Hepatocyte (in vitro differentiated cells): ENCODE results near the gene SND1. TPM values are rescaled to one million over a fixed set of nuclear protein-coding genes. Genes with fewer than 3 reads are reported as not detected.

Source experiments
- DNase-seq: peaks from one replicate; pipeline ENCODE4 v3.0.0-alpha.2; 2016; ENCODE audit warnings: low spot score
- H2AFZ ChIP-seq: fragments of 200-600 bp; sonication (generic); 2 replicates; pipeline ENCODE4 v1.6.0; 2016; ENCODE audit warnings: antibody characterized with exemption, mild to moderate bottlenecking
- H3K27ac ChIP-seq: fragments of 200-600 bp; sonication (generic); 2 replicates; pipeline ENCODE4 v1.5.1; 2016; ENCODE audit warnings: mild to moderate bottlenecking
- H3K27me3 ChIP-seq: fragments of 200-600 bp; sonication (generic); 2 replicates; pipeline ENCODE4 v1.6.1; 2016
- H3K36me3 ChIP-seq: fragments of 200-600 bp; sonication (generic); replicated peaks from 2 replicates; pipeline ENCODE4 v1.5.1; 2016; ENCODE audit warnings: low read depth; ENCODE audit not compliant: insufficient read depth
- H3K4me1 ChIP-seq: fragments of 200-600 bp; sonication (generic); 2 replicates; pipeline ENCODE4 v1.5.1; 2016; ENCODE audit warnings: mild to moderate bottlenecking, moderate library complexity; ENCODE audit not compliant: insufficient read depth
- H3K4me2 ChIP-seq: fragments of 200-600 bp; sonication (generic); 2 replicates; pipeline ENCODE4 v1.6.0; 2016
- H3K4me3 ChIP-seq: fragments of 200-600 bp; sonication (generic); 2 replicates; pipeline ENCODE4 v1.5.1; 2016; ENCODE audit warnings: mild to moderate bottlenecking
- H3K79me2 ChIP-seq: fragments of 200-600 bp; sonication (generic); 2 replicates; pipeline ENCODE4 v1.6.0; 2017; ENCODE audit warnings: mild to moderate bottlenecking
- H3K9me2 ChIP-seq: fragments of 200-600 bp; sonication (generic); replicated peaks from 2 replicates; pipeline ENCODE4 v1.6.0; 2017; ENCODE audit warnings: mild to moderate bottlenecking; ENCODE audit not compliant: insufficient read depth
- H3K9me3 ChIP-seq: fragments of 200-600 bp; sonication (generic); 2 replicates; pipeline ENCODE4 v1.5.1; 2016; ENCODE audit warnings: low read depth, mild to moderate bottlenecking
- H4K20me1 ChIP-seq: fragments of 200-600 bp; sonication (generic); 2 replicates; pipeline ENCODE4 v1.6.0; 2016; ENCODE audit warnings: mild to moderate bottlenecking; ENCODE audit not compliant: insufficient read depth, poor library complexity, severe bottlenecking
- EZH2 ChIP-seq: fragments of 200-600 bp; sonication (generic); IDR thresholded peaks from 2 replicates; pipeline ENCODE4 v1.6.1; 2016; ENCODE audit warnings: antibody characterized with exemption, mild to moderate bottlenecking, borderline replicate concordance
- EZH2phosphoT487 ChIP-seq: fragments of 200-600 bp; sonication (generic); IDR thresholded peaks from one replicate; pipeline ENCODE4 v1.6.1; 2018; ENCODE audit warnings: antibody characterized with exemption, mild to moderate bottlenecking, low read depth, moderate library complexity; ENCODE audit not compliant: unreplicated experiment, severe bottlenecking
- WGBS: methylation state at CpG from one replicate; pipeline ENCODE4 v1.1.6; 2016; ENCODE audit warnings: low lambda C conversion rate; ENCODE audit errors: missing lambda C conversion rate; 5-methylcytosine and 5-hydroxymethylcytosine counted together
- polyA plus RNA-seq: library from polyadenylated mRNA; unstranded; fragments of >200 nt; fragmentation: Nextera tagmentation; extraction: Ambion mirVana; gene quantifications from 2 replicates; pipeline ENCODE4 v1.2.1, GENCODE V29; 2016
- total RNA-seq: library from RNA; depleted of rRNA; stranded (reverse); fragments of >200 nt; gene quantifications from 2 replicates; pipeline ENCODE4 v1.2.3, GENCODE V29; 2014
- TF ChIP-seq, protein P1 (sequence below): fragments of 200-600 bp; sonication (generic); IDR thresholded peaks from 2 replicates; pipeline ENCODE4 v1.5.1; 2016; ENCODE audit warnings: antibody characterized with exemption, mild to moderate bottlenecking; ENCODE audit not compliant: poor library complexity

Gene SND1
- total and polyA plus RNA-seq, 2 experiments from 2014 or later, result 141 to 200 TPM

DNA sequence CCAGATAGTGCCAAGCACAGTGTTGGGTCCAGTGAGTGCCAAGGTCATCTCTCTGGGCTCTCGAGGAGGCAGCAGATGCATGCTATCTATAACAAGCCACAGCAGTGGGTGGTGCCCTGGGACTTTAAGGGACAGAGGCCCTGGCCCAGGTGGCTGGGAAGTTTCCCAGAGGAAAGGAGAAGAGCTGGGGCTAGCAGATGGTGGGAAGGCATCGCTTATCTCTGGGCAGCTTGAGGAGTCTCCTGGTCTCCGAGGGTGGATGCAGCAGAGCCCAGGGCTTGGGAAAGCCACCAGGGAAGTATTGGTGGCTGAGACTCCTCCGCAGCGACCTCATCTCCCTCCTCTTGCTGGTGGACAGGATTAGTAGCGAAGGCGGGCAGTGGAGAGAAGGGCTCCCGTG, 442.7 kb downstream of the SND1 start:
- Histone ChIP-seq H3K36me3 (no peaks in the 10 kb centered on the region), H3K79me2 (no peaks in the 10 kb centered on the region)

DNA sequence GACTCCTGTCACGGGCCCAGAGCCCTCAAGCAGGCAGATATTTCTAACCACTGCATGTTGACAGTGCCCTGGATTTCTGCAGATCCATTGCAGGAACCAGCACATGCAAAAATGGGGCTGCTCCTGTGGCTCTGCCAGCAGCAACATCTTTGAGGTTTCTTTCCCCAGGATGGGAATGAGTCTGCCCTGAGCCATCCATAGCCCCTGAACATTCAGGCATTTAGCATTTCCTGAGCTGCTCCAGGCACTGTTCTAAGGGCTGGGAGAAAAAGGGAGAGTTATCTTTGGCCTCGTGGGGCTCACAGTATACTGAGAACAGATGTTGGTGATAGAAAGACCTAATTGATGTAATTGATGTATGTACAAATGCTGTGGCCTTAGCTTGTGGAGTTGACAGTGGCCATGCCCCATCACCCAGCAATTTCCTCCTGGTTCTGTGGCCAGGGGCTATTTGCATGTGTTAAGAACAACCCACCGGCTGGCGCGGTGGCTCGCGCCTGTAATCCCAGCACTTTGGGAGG, 445.3 kb downstream of the SND1 start:
- no peaks in the 10 kb centered on the region for H3K79me2 ChIP-seq
- no peaks in the 10 kb centered on the region for H4K20me1 ChIP-seq
- TF ChIP-seq EZH2, result no peak
- TF ChIP-seq, protein P1, sequence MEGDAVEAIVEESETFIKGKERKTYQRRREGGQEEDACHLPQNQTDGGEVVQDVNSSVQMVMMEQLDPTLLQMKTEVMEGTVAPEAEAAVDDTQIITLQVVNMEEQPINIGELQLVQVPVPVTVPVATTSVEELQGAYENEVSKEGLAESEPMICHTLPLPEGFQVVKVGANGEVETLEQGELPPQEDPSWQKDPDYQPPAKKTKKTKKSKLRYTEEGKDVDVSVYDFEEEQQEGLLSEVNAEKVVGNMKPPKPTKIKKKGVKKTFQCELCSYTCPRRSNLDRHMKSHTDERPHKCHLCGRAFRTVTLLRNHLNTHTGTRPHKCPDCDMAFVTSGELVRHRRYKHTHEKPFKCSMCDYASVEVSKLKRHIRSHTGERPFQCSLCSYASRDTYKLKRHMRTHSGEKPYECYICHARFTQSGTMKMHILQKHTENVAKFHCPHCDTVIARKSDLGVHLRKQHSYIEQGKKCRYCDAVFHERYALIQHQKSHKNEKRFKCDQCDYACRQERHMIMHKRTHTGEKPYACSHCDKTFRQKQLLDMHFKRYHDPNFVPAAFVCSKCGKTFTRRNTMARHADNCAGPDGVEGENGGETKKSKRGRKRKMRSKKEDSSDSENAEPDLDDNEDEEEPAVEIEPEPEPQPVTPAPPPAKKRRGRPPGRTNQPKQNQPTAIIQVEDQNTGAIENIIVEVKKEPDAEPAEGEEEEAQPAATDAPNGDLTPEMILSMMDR, result no peak
- no peak for TF ChIP-seq EZH2phosphoT487
- no peaks in the 10 kb centered on the region for H3K27me3 ChIP-seq
- WGBS, result 89% methylated on average over 7 of the region's 7 CpGs
- H3K4me1 ChIP-seq, result no peaks in the 10 kb centered on the region
- H3K4me2 ChIP-seq, result no peak overlapping the region
- no peak for DNase-seq
- H3K9me3 ChIP-seq, result no peaks in the 10 kb centered on the region
- no peak overlapping the region for H3K27ac ChIP-seq
- no peak overlapping the region for H3K4me3 ChIP-seq
- no peaks in the 10 kb centered on the region for H3K9me2 ChIP-seq
- H3K36me3 ChIP-seq, result no peaks in the 10 kb centered on the region
- no peak overlapping the region for H2AFZ ChIP-seq

More for the DNA sequence above, 442.7 kb downstream of the SND1 start:
- Histone ChIP-seq H3K27me3 (no peaks in the 10 kb centered on the region), H2AFZ (no peak overlapping the region), H3K4me3 (no peak overlapping the region), H4K20me1 (no peaks in the 10 kb centered on the region), H3K9me2 (no peaks in the 10 kb centered on the region), H3K4me2 (no peak overlapping the region), H3K27ac (no peak overlapping the region), H3K9me3 (no peaks in the 10 kb centered on the region), H3K4me1 (no peaks in the 10 kb centered on the region)
- no peak for DNase-seq
- WGBS, result 94% methylated on average over 8 of the region's 8 CpGs
- TF ChIP-seq EZH2 (no peak), EZH2phosphoT487 (no peak)
- TF ChIP-seq, protein P1, result no peak

DNA sequence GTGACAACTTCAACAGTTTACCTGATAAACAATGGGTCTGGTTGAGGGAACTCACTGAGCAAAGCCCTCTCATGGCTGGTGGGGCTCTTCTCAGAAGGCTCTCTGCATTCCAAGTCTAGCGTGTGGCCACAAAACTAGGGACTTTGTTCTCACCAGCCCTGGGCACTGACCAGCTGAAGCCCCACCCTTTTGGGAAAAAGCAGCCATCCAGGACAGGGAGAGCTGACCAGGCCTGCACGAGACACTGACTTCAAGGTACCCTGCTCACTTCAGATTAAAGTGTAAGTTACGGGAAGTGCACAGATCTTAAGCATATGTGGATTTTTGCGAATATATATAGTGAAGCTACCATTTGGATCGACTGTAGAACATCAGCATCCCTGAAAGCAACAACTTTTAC, 446.6 kb downstream of the SND1 start:
- no peak for TF ChIP-seq EZH2
- no peak for TF ChIP-seq EZH2phosphoT487
- TF ChIP-seq, protein P1, result no peak
- no peak overlapping the region for H3K4me2 ChIP-seq
- H3K36me3 ChIP-seq, result no peaks in the 10 kb centered on the region
- DNase-seq, result no peak
- H3K4me3 ChIP-seq, result no peak overlapping the region
- H3K79me2 ChIP-seq, result no peaks in the 10 kb centered on the region
- H3K27ac ChIP-seq, result no peak overlapping the region
- 85% methylated on average over 5 of the region's 5 CpGs for WGBS
- H3K9me2 ChIP-seq, result no peaks in the 10 kb centered on the region
- H3K9me3 ChIP-seq, result no peaks in the 10 kb centered on the region
- no peaks in the 10 kb centered on the region for H4K20me1 ChIP-seq
- no peaks in the 10 kb centered on the region for H3K27me3 ChIP-seq
- no peak overlapping the region for H2AFZ ChIP-seq
- no peaks in the 10 kb centered on the region for H3K4me1 ChIP-seq
